Endodermal cell (in vitro differentiated cells): Measurements from ENCODE around the gene ODF2. TPM values are rescaled to one million over a fixed set of nuclear protein-coding genes. Genes with fewer than 3 reads are reported as not detected.
A peak's percentile ranks its signal among the peaks of the same experiment; 100 is the strongest.
"Not testable (repeated sequence)": the region's sequence is repeated elsewhere in the genome, so short reads cannot be mapped to it uniquely, and the experiment has no call there.

ENCODE experiments used
- DNase-seq: peaks from one replicate; pipeline ENCODE4 v3.0.0-alpha.2; 2017
- H3K27ac ChIP-seq: 2 replicates; pipeline ENCODE4 v1.5.1; 2013; ENCODE audit warnings: mild to moderate bottlenecking, low read depth, low read length, moderate library complexity
- H3K27me3 ChIP-seq: 2 replicates; pipeline ENCODE4 v1.6.1; 2013; ENCODE audit warnings: mild to moderate bottlenecking, low read length, moderate library complexity; ENCODE audit not compliant: insufficient read depth, control insufficient read depth, poor library complexity, severe bottlenecking
- H3K36me3 ChIP-seq: 2 replicates; pipeline ENCODE4 v1.7.0; 2013; ENCODE audit warnings: mild to moderate bottlenecking, low read length, moderate library complexity; ENCODE audit not compliant: control insufficient read depth, insufficient read depth
- H3K4me1 ChIP-seq: one replicate; pipeline ENCODE4 v1.7.0; 2013; ENCODE audit warnings: low read length; ENCODE audit not compliant: control insufficient read depth, insufficient read depth
- H3K4me3 ChIP-seq: 2 replicates; pipeline ENCODE4 v1.5.1; 2013; ENCODE audit warnings: mild to moderate bottlenecking, low read length, moderate library complexity
- H3K9ac ChIP-seq: 2 replicates; pipeline ENCODE4 v1.6.1; 2013; ENCODE audit warnings: mild to moderate bottlenecking, low read length, moderate library complexity; ENCODE audit not compliant: poor library complexity, severe bottlenecking; ENCODE audit errors: extremely low read depth
- H3K9me3 ChIP-seq: 2 replicates; pipeline ENCODE4 v1.6.1; 2013; ENCODE audit warnings: mild to moderate bottlenecking, low read length, moderate library complexity; ENCODE audit not compliant: control insufficient read depth
- H3K27ac Mint-ChIP-seq: 2 replicates; pipeline ENCODE4 v1.8.0; 2020; ENCODE audit warnings: mixed read lengths
- H3K27me3 Mint-ChIP-seq: 2 replicates; pipeline ENCODE4 v1.8.0; 2021; ENCODE audit warnings: mild to moderate bottlenecking, mixed read lengths; ENCODE audit not compliant: insufficient read depth
- H3K36me3 Mint-ChIP-seq: 2 replicates; pipeline ENCODE4 v1.8.0; 2020; ENCODE audit warnings: low read depth, mixed read lengths
- H3K4me1 Mint-ChIP-seq: 2 replicates; pipeline ENCODE4 v1.8.0; 2020; ENCODE audit warnings: mixed read lengths
- H3K4me3 Mint-ChIP-seq: 2 replicates; pipeline ENCODE4 v1.8.0; 2020; ENCODE audit warnings: mild to moderate bottlenecking, moderate library complexity, mixed read lengths
- H3K9me3 Mint-ChIP-seq: 2 replicates; pipeline ENCODE4 v1.8.0; 2020; ENCODE audit warnings: mild to moderate bottlenecking, mixed read lengths
- CTCF ChIP-seq: fragments of 200-600 bp; sonication (generic); conservative IDR thresholded peaks from 2 replicates; pipeline ENCODE4 v1.5.0; 2021; ENCODE audit warnings: antibody characterized with exemption, mild to moderate bottlenecking
- WGBS, 2 experiments: methylation state at CpG; one replicate each; pipeline versions ENCODE4 v1.1.5 to v1.1.7; 2013; ENCODE audit warnings: missing lambda C conversion rate in 2 of 2, mixed read lengths in 1 of 2; ENCODE audit not compliant: insufficient coverage in 1 of 2, insufficient read length in 1 of 2; 5-methylcytosine and 5-hydroxymethylcytosine counted together
- total RNA-seq, 2 donors: library from RNA; stranded (reverse); fragmentation: NEBNext Ultra II Directional in 1 of 2; extraction: Animal tissue kit (Norgen Biotek cat#: 25700) in 1 of 2; gene quantifications; 2 replicates in 1 of 2; 3 replicates in 1 of 2; pipeline ENCODE4 v1.2.1, GENCODE V29; 2021

ODF2 gene
- total RNA-seq, 2 donors from 2014 or later: 34.5 to 48.7 TPM

- peaks cover 31% of the 10 kb centered on the region for H3K27me3 ChIP-seq
These were observed 35.7 kb upstream of the ODF2 start for GRCh38 chr9:128420060-128420650.

GRCh38 chr9:128420651-128421481 lies 34.9 kb upstream of the ODF2 start, which contains the start of gene CERCAM:
CERCAM (plus strand) TSS chr9:128420857; CDS start chr9:128420878, 21 bp downstream.
- Mint-ChIP-seq H3K36me3 (no peaks in the 10 kb centered on the region), H3K27me3 (peaks cover 47% of the 10 kb centered on the region), H3K9me3 (no peaks in the 10 kb centered on the region), H3K27ac (no peak within 1 kb of the TSS), H3K4me3 (peak within 1 kb of the TSS; percentile 60), H3K4me1 (peaks cover 3% of the 10 kb centered on the region)
- peak within 1 kb of the TSS; percentile 38 for H3K9ac ChIP-seq
- peak within 1 kb of the TSS; percentile 81 for H3K4me3 ChIP-seq
- no peaks in the 10 kb centered on the region for H3K9me3 ChIP-seq
- TF ChIP-seq CTCF: no peak
- DNase-seq: peak; percentile 83
- peaks cover 31% of the 10 kb centered on the region for H3K27me3 ChIP-seq
- no peaks in the 10 kb centered on the region for H3K36me3 ChIP-seq
- H3K4me1 ChIP-seq: no peaks in the 10 kb centered on the region
- WGBS, 2 experiments: 1 to 5% methylated on average over 12 to 59 of the region's 59 CpGs
- H3K27ac ChIP-seq: peak within 1 kb of the TSS; percentile 63

More at GRCh38 chr9:128420060-128420650, 35.7 kb upstream of the ODF2 start:
- Histone ChIP-seq H3K36me3 (no peaks in the 10 kb centered on the region), H3K9me3 (no peaks in the 10 kb centered on the region), H3K27ac (no peak overlapping the region), H3K9ac (no peak overlapping the region), H3K4me3 (peak overlapping the region; percentile 81), H3K4me1 (no peaks in the 10 kb centered on the region)
- Mint-ChIP-seq H3K4me1 (peaks cover 3% of the 10 kb centered on the region), H3K27ac (no peak overlapping the region), H3K9me3 (no peaks in the 10 kb centered on the region), H3K4me3 (peak overlapping the region; percentile 60), H3K36me3 (no peaks in the 10 kb centered on the region), H3K27me3 (peaks cover 53% of the 10 kb centered on the region)
- WGBS, 2 experiments: 2 to 3% methylated on average over 28 to 59 of the region's 59 CpGs
- peak; percentile 85 for DNase-seq
- peak; percentile 95 for TF ChIP-seq CTCF

- 30 to 74% methylated on average over 2 to 11 of the region's 11 CpGs for whole genome bisulfite sequencing, 2 experiments
- Mint-ChIP-seq H3K4me3 (peak overlapping the region; percentile 60), H3K27ac (no peak overlapping the region), H3K36me3 (peaks cover under 1% of the 10 kb centered on the region), H3K4me1 (peaks cover 2% of the 10 kb centered on the region), H3K9me3 (no peaks in the 10 kb centered on the region), H3K27me3 (peaks cover 40% of the 10 kb centered on the region)
- TF ChIP-seq CTCF: no peak
- no peaks in the 10 kb centered on the region for H3K36me3 ChIP-seq
- no peaks in the 10 kb centered on the region for H3K4me1 ChIP-seq
- DNase-seq: no peak
- no peaks in the 10 kb centered on the region for H3K9me3 ChIP-seq
- no peak overlapping the region for H3K27ac ChIP-seq
- no peak overlapping the region for H3K9ac ChIP-seq
- H3K27me3 ChIP-seq: peaks cover 31% of the 10 kb centered on the region
- H3K4me3 ChIP-seq: peak overlapping the region; percentile 81
These were observed 34.3 kb upstream of the ODF2 start for GRCh38 chr9:128421482-128421996.

GRCh38 chr9:128422022-128422782 lies 33.6 kb upstream of the ODF2 start:
- not testable (repeated sequence) for H3K4me1 Mint-ChIP-seq, H3K36me3 ChIP-seq, H3K4me3 ChIP-seq, H3K36me3 Mint-ChIP-seq, H3K9ac ChIP-seq, H3K4me1 ChIP-seq, H3K9me3 ChIP-seq, H3K27ac Mint-ChIP-seq, H3K27ac ChIP-seq, H3K9me3 Mint-ChIP-seq, DNase-seq
- Mint-ChIP-seq H3K27me3 (peaks cover 38% of the 10 kb centered on the region), H3K4me3 (peak overlapping the region; percentile 60)
- peaks cover 31% of the 10 kb centered on the region for H3K27me3 ChIP-seq
- 89 to 91% methylated on average over 9 to 13 of the region's 13 CpGs for WGBS, 2 experiments
